HL-60/S4 (cell line): ENCODE data around the gene MTARC2.

Experiments used
- in situ Hi-C: fragments of 300-500 bp; cut with MboI; formaldehyde crosslinking; loops from 2 replicates; pipeline ENCODE4 v1.14.3; 2022; ENCODE audit warnings: low sequenced_read_pairs

MTARC2 gene

GRCh38 chr1:220819467-220820026 is 71.4 kb downstream of the MTARC2 start:
- in situ Hi-C loops, result loop anchor here (25.0 kb wide), 1 partner anchor 618 kb away; no protein-coding TSS in a partner anchor

DNA sequence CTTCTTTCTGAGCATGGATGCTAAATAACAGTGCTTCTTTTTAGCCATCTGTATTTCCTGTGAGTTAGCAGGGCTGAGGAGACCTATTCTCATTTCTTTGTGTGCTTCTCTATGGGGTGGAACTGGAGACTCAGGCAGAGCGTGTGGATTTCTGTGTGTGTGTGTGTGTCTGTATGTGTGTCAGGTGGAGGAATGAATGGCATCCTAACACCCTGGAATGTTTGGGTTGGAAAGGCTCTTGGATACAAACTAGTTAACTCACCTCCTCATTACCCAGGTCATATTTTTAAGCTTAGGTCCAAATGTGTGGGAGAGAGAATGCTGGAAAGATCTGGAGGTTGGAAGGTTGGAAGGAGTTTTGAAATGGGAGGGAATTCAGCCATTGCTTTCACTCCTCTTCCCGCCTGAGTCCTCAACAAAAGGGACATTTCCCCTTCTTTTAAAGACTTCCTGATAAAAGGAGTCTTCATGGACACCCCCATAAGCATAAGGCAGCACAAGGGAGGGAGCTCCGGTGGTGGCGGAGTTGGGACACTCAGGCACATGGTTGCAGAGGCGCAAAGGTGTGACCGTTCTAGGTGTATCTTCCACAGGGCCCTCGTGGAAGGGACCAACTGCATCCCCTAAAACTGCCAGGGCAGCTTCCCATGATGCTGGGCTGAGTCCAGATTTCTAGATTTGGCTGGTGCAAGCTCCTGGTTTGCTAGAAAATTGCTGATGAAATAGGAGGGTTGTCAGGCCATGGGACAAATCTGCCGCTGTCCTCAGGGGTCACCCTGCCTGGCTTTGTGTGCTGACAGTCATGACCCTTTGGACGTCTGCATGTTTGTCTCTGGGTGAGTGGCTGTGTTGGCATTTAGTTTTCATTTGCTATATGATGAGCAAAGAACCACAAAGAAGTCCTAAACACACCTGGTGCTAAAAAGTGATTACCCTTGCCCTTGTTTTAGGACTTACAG is 76.2 kb downstream of the MTARC2 start:
- in situ Hi-C loops, result loop anchor here (25.0 kb wide), 1 partner anchor 613 kb away; no protein-coding TSS in a partner anchor

- in situ Hi-C loops, result no loop called here
Observed at GRCh38 chr1:220825819-220826551, 77.9 kb downstream of the MTARC2 start.

DNA sequence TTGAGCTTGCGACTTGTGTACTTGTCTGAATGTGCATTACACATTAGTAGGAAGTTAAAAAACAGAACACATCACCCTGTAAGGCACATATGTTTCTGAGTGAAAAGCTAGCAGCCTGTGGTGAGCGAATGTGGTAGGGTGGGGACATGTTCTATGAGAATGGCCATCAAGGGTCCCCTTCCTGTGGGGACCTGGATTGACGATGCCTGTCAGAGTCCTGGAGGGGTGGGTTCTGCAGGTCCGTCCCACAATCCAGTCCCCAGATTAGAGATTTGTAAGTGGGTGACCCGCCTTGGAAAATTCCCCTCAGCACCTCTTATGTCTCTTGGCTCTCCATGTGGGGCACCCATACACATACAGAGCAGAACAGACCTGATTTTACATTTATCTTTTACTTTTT is 78.6 kb downstream of the MTARC2 start:
- in situ Hi-C loops, result no loop called here

GRCh38 chr1:220827445-220828178 is 79.5 kb downstream of the MTARC2 start:
- in situ Hi-C loops, result no loop called here

DNA sequence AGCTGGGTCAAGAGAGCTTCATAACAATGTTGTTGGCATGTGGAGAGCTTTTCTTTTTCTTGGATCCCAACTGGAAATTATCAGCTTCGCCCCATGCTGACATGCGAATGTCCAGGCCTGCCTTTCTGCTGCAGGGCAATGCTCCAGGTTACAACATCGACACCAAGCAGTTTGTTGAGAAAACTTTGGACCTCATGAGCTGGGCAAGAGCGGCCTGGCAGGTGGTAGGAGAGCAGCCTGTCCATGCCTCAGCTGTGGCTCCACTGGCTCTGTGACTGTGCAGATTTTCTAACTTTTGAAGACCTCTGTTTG is 80.0 kb downstream of the MTARC2 start:
- in situ Hi-C loops, result no loop called here

DNA sequence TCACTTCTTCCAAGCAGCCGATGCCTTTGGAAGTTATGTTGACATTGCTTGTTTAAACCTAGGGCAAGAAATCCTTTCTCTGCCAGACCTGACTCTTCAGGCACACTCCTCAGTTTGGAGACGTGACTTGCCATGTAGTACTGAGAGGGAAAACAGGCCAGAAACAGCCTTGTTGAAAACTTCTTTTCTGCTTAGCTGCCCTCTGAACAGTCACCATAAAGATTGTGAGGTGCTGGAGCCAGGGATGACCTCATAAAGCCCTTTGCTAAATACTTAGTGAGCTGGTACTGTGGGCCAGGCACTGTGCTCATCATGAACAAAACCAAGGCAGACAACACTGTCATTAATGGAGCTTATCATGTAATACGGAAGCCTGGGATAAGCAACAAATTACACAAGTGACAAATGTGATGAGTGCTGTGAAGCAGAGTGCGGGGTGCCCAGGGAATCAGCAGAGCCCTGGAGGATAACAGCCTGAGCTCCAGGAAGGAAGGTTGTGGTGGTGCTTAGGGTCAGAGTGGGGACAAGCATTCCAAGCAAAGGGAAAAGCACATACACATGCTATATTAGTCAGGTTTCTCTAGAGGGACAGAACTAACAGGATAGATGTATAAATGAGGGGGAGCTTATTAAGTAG is 80.9 kb downstream of the MTARC2 start:
- in situ Hi-C loops, result no loop called here

DNA sequence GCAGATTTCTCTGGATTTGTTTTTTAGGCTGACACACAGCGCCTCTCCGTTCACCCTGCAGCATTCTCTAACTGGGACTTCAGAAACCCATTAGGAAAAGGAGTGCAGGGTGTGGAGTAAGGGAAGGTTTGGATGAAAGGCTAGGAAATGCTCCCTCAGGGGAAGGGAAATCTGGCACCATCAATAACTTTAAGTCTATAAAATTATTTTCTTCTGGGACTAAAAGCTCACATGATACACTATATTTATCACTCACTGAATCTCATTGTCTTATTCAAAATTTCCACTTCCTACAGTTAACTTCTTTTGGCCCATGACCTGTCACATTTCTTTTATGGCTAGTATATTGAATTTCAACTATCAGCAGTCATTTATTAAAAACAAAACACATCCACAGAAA is 85.3 kb downstream of the MTARC2 start:
- in situ Hi-C loops, result no loop called here
